ENCODE measurements around the gene ASB10. TPM values are rescaled to one million over a fixed set of nuclear protein-coding genes. Genes with fewer than 3 reads are reported as not detected.
A peak's percentile ranks its signal among the peaks of the same experiment; 100 is the strongest.

The ASB10 gene
- total RNA-seq, 2 experiments from 2014 or later = not detected

DNA sequence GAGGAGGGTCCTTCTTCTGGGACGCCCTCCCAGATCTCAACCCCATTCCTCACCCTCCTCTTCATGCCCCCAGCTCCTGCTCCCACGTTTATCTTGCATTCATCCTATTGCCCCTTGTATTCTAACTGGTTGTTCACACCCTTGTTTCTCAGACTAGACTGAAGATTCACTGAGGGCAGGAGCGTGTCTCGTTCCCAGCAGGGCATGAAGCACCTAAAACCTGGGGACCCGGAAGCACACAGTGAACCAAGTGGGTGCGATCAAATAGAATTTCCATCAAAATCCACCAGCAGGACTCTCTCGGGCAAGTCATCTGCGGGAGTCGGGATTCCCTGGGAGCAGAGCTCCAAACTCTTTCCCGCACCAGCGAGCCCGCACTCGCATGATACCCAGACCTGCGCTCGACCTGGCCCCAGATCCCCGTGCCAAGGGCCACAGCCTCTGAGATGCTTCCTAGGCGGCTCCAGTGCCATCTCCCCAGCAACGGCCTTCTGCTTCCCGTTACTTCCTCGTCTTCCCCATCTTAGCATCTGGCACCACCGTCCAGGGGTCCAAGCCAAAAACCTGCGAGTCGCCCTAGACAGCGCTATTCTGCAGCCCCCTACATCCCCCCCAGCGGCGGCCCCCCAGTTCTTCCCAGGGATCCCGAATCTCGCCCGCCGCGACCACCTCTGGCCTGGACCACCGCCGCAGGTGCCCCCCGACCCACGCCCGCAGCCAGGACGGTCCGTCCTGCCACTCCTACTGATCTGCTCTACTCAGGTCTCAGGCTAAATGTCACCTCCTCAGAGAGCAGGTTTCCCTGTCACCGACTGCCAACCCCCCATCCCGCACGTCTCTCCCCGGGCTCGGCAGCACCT, 13.4 kb downstream of the ASB10 start:
- Mint-ChIP-seq H3K36me3 (ENCODE audit: low read depth) (no peaks in the 10 kb centered on the region), H3K9me3 (ENCODE audit: low read depth) (no peaks in the 10 kb centered on the region), H3K4me3 (no peak overlapping the region), H3K27ac (no peak overlapping the region), H3K4me1 (peaks cover 4% of the 10 kb centered on the region), H3K27me3 (peaks cover 44% of the 10 kb centered on the region)
- POLR2A ChIA-PET = no interaction called here
- intact Hi-C loops (cut with DNase I, micrococcal nuclease) = loop anchor here (5.0 kb wide), 2 partner anchors 129 to 179 kb away; no protein-coding TSS in a partner anchor
- CTCF ChIA-PET = interaction anchor here (0.6 kb wide), 1 partner anchor 27 kb away, joined by 4 read pairs; no protein-coding TSS in a partner anchor
- DNase-seq (no peak), ATAC-seq (no peak)

DNA sequence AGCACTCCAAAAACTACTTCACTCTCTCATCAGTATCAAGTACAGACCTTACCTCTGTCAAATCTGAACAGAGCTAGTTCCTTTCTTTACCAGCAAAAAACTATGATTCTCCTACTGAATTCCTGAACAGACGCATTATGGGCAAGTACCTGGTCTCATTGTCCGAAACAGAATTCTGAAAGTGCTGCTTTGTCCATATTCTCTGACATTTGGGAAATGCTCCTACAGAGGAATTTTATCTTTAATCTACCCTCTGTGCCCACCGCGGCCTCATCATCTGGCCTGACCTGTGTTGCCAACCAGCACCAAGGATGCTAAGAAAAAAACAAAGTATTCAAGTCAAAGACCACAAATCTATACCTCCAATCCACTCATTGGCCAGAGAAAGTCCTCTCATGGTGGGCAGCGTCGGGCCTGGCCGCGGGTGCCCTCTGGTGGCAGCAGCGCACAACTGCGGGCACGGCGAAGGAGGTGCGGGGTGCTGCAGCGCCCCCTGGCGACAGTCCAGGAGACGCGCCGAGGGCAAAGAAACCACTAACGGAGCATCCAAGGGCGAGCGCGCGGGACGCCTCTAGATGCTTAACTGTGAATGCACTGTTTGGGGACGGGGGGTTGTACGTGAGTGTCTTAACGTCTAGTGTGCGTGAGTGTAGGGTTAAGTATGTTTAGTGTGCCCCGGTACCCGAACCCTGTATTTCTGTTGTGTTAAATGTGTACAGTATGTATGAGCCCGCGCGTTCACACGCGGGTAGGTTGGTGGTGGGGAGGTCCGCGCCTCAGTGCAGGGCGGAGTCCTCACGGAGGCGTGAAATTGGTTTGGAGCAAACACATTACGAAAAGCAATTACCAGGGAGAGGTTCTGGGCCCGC, 14.5 kb downstream of the ASB10 start:
- ATAC-seq (peak; percentile 74), DNase-seq (peak; percentile 90)
- Mint-ChIP-seq H3K4me3 (no peak overlapping the region), H3K27me3 (peaks cover 48% of the 10 kb centered on the region), H3K27ac (no peak overlapping the region), H3K9me3 (ENCODE audit: low read depth) (no peaks in the 10 kb centered on the region), H3K36me3 (ENCODE audit: low read depth) (no peaks in the 10 kb centered on the region), H3K4me1 (peaks cover 8% of the 10 kb centered on the region)
- ChIA-PET CTCF (interaction anchor here (0.6 to 1.0 kb wide), 8 partner anchors 8 to 240 kb away, joined by 3 to 9 read pairs (median 3); no protein-coding TSS in a partner anchor), POLR2A (no interaction called here)
- intact Hi-C loops (cut with DNase I, micrococcal nuclease) = loop anchor here (1.0 to 5.0 kb wide), 5 partner anchors 48 to 180 kb away; no protein-coding TSS in a partner anchor

DNA sequence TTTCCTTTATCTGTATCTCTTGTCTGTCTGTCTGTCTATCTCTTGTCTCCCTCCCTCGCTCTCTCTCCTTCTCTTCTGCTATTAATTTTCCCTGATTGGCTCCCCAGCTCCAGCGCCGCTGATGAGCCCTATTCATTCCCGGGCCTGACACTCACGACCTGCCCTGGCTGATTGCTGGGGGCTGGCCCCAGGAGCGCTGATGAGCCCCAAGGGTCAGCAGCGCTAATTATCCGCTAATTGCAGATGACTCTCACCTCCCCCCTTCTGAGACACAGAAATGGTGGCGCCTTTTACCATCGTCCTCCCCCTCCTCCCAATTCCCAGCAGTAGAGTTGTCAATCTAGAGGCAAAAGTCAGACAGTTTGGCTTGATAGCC, 18.3 kb downstream of the ASB10 start:
- Mint-ChIP-seq H3K27me3 (peaks cover 47% of the 10 kb centered on the region), H3K27ac (no peak overlapping the region), H3K4me1 (peaks cover 9% of the 10 kb centered on the region), H3K4me3 (no peak overlapping the region), H3K9me3 (ENCODE audit: low read depth) (no peaks in the 10 kb centered on the region), H3K36me3 (ENCODE audit: low read depth) (no peaks in the 10 kb centered on the region)
- ATAC-seq (no peak), DNase-seq (no peak)
- POLR2A ChIA-PET = no interaction called here
- CTCF ChIA-PET = interaction anchor here (0.7 to 2.0 kb wide), 9 partner anchors 10 to 175 kb away, joined by 3 to 8 read pairs (median 4); no protein-coding TSS in a partner anchor
- intact Hi-C loops (cut with DNase I, micrococcal nuclease) = loop anchor here in 1 of 2 experiments (1.0 kb wide), 1 partner anchor 44 kb away; no protein-coding TSS in a partner anchor

DNA sequence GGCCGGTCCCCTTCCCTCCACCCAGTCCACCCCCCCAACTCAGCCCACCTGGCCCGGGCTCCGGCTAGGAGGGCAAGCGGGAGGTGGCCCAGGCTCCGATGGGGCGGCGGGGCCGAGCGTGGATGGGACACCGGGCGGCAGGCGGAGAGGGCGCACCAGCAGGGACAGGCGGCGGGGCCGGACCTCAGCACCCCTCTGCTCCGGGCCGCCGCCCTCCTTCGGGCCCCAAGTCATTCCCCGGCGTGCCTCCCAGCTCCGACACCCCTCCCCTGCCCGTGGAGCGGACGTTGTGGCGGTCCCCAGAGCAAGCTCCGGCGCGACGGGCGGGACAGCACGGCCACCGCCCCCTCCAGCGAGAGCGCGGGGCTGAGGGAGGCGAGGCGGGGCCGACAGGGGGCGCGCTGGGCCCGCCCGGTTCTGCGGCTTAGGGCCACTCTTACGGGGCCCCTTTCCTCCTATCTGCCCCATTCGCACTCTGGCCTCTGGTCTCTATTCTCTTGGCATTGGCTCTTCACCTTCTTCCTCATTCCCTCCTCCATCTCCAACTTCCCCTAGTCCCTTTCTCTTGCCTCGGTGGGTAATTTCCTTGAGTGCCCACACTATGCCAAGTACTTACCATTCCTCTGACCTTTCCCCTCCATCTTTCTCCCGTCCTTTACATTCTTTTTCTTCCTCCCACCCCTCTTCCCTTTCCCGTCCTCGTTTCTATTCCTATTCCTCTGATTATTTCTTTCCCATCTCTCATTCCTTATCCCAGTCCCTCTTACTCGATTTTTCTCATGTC, 18.9 kb downstream of the ASB10 start:
- CTCF ChIA-PET = interaction anchor here (0.6 to 2.0 kb wide), 18 partner anchors 9 to 185 kb away, joined by 3 to 8 read pairs (median 4); no protein-coding TSS in a partner anchor
- intact Hi-C loops (cut with DNase I, micrococcal nuclease) = loop anchor here in 1 of 2 experiments (1.0 kb wide), 1 partner anchor 44 kb away; no protein-coding TSS in a partner anchor
- Mint-ChIP-seq H3K27ac (no peak overlapping the region), H3K27me3 (peaks cover 41% of the 10 kb centered on the region), H3K36me3 (ENCODE audit: low read depth) (no peaks in the 10 kb centered on the region), H3K4me3 (peak overlapping the region; percentile 39), H3K9me3 (ENCODE audit: low read depth) (no peaks in the 10 kb centered on the region), H3K4me1 (peaks cover 9% of the 10 kb centered on the region)
- POLR2A ChIA-PET = no interaction called here
- ATAC-seq = peak; percentile 82
- peak; percentile 81 for DNase-seq

DNA sequence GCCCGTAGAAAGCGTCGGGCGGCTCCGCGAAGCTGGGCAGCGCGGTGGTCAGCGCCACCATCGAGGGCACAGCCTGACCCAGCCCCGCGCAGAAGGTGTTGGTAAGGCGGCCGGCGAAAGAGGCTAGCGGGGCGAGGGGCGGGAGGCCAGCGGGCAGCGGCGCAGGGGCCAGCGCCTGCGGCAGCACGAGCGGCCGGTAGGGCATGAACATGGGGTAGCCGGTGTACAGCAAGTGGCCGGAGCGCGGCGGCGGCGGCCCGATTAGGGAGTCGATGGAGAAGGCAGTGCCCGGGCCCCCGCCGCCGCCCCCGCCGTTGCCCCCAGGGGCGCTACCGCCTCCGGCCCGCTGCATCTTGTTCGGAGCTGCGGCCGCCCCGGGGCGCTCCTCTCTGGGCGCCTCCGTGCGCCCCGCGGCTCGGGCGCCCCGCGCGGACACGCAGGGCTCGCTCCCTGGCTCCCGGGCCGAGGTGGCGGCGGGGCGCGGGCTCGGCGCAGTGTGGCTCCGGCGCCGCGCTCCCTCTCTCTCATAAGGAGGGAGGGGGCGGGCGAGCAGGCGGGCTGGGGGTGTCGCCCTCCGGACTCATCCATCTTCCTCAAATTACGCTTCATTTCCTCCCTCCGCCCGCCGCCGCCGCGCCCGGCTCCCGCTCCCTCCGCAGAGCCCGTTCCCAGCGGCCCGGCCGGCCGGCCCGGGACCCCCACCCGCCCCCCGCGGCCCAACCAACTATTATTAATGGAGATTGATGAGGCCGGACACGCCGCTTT, 19.7 kb downstream of the ASB10 start, which contains the start of gene GBX1:
TSS of gene GBX1 (minus strand) at position 498 of the 765 bp plus-strand sequence. CDS start at position 352, 146 bp downstream.
- H3K27ac Mint-ChIP-seq = no peak within 1 kb of the TSS
- CTCF ChIA-PET = interaction anchor here (0.6 to 2.0 kb wide), 24 partner anchors 8 to 1453 kb away, joined by 3 to 8 read pairs (median 4); a partner anchor contains a TSS
- H3K9me3 Mint-ChIP-seq (ENCODE audit: low read depth) = no peaks in the 10 kb centered on the region
- intact Hi-C loops (cut with DNase I, micrococcal nuclease) = no loop called here
- peaks cover 6% of the 10 kb centered on the region for H3K4me1 Mint-ChIP-seq
- peak within 1 kb of the TSS; percentile 39 for H3K4me3 Mint-ChIP-seq
- no peaks in the 10 kb centered on the region for H3K36me3 Mint-ChIP-seq (ENCODE audit: low read depth)
- POLR2A ChIA-PET = no interaction called here
- H3K27me3 Mint-ChIP-seq = peaks cover 35% of the 10 kb centered on the region
- peak; percentile 32 for DNase-seq
- ATAC-seq = peak; percentile 55

DNA sequence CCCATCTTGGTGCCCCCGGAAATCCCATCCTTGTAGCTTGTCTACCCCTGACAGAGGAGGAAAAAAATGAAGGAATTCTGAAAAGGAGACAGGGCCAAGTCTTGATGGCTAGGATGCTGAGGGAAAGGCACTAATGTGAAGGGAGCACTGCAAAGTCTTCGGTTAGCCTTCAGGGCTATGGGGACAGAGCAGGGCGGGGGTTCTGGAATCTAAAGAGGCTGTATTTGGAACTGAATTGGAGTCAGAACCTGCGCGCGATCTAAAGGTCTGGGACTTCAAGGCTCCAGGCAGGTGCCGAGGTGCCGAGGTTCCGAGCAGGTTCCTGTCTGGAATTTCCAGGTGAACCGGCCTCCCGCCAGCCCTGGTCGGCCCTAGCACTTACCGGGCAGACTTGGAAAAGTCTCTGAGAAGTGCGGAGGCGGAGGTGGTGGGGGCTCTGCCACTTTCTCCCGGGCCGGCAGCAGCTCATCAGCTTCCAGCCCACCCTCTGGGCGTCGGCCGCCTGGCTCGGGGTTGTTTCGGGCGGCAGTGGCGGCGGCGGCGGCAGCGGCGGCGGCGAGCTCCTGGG, 20.3 kb downstream of the ASB10 start:
- H3K36me3 Mint-ChIP-seq (ENCODE audit: low read depth) = no peaks in the 10 kb centered on the region
- DNase-seq (no peak), ATAC-seq (no peak)
- ChIA-PET CTCF (interaction anchor here (0.7 to 1.9 kb wide), 13 partner anchors 9 to 1452 kb away, joined by 3 to 8 read pairs (median 5); a partner anchor contains a TSS), POLR2A (no interaction called here)
- no peaks in the 10 kb centered on the region for H3K9me3 Mint-ChIP-seq (ENCODE audit: low read depth)
- H3K4me1 Mint-ChIP-seq = peaks cover 6% of the 10 kb centered on the region
- H3K4me3 Mint-ChIP-seq = peak overlapping the region; percentile 15
- H3K27me3 Mint-ChIP-seq = peaks cover 30% of the 10 kb centered on the region
- H3K27ac Mint-ChIP-seq = no peak overlapping the region
- intact Hi-C loops (cut with DNase I, micrococcal nuclease) = no loop called here

DNA sequence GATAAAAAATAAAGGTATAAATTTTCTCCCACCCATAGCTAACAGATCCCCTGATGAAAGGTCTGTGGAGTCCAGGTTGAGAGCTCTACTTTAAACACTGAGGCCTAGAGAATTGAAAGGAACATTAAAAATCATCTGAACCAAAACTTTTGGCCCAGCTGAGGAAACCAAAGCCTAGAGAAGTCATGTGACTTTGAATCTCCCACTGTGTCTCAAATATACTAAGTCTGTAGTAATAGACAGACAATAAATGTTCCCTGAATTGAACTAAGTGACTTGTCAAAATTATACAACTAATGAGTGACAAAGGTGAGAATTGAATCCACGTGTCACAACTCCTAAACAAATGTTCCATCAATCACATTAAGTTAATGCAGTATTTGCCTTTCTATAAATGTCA, 25.3 kb downstream of the ASB10 start:
- intact Hi-C loops (cut with DNase I, micrococcal nuclease) = no loop called here
- Mint-ChIP-seq H3K36me3 (ENCODE audit: low read depth) (no peaks in the 10 kb centered on the region), H3K27ac (no peak overlapping the region), H3K4me3 (no peak overlapping the region), H3K27me3 (peaks cover 10% of the 10 kb centered on the region), H3K9me3 (ENCODE audit: low read depth) (no peaks in the 10 kb centered on the region), H3K4me1 (peaks cover 2% of the 10 kb centered on the region)
- DNase-seq = no peak
- no peak for ATAC-seq
- ChIA-PET POLR2A (no interaction called here), CTCF (interaction anchor here (0.7 to 2.1 kb wide), 4 partner anchors 9 to 14 kb away, joined by 3 to 8 read pairs (median 4); no protein-coding TSS in a partner anchor)

DNA sequence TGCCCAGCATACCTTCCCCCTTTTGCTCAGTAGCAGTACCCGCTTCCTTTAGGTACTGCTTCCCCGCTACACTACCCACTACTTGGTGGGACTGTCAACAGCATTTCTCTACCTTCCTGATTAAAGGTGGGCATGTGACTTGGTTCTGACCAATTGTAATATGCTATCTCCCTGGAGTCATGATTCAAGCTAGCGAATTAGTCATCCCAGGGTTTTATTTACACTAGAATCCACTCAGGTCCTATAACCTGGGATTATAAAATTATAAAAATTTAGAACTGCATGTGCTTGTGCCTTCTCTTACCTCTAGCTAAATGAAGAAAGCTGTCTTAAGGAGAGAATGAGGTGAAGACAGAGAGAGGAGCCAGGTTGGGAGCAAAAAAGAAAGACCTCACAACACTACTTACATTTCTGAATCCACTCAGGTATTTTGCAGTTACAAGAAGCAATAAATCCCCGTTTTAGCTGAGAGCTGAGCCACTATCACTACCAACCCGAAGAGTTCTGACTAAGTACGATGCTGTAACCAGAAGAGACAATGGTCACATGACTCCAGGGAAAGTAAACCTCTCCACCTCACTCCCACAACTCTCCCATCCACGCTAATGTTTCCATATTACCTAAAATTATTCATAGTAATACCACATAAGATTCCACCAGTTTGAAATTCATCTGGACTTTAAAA, 29.3 kb downstream of the ASB10 start:
- intact Hi-C loops (cut with DNase I, micrococcal nuclease) = no loop called here
- Mint-ChIP-seq H3K9me3 (ENCODE audit: low read depth) (no peaks in the 10 kb centered on the region), H3K4me1 (no peaks in the 10 kb centered on the region), H3K36me3 (ENCODE audit: low read depth) (no peaks in the 10 kb centered on the region), H3K27ac (no peak overlapping the region), H3K27me3 (peaks cover 21% of the 10 kb centered on the region), H3K4me3 (no peak overlapping the region)
- no peak for DNase-seq
- CTCF ChIA-PET = interaction anchor here (0.9 to 3.1 kb wide), 5 partner anchors 9 to 279 kb away, joined by 3 to 17 read pairs (median 4); partner anchors contain the start of gene GBX1
- POLR2A ChIA-PET = no interaction called here
- no peak for ATAC-seq

DNA sequence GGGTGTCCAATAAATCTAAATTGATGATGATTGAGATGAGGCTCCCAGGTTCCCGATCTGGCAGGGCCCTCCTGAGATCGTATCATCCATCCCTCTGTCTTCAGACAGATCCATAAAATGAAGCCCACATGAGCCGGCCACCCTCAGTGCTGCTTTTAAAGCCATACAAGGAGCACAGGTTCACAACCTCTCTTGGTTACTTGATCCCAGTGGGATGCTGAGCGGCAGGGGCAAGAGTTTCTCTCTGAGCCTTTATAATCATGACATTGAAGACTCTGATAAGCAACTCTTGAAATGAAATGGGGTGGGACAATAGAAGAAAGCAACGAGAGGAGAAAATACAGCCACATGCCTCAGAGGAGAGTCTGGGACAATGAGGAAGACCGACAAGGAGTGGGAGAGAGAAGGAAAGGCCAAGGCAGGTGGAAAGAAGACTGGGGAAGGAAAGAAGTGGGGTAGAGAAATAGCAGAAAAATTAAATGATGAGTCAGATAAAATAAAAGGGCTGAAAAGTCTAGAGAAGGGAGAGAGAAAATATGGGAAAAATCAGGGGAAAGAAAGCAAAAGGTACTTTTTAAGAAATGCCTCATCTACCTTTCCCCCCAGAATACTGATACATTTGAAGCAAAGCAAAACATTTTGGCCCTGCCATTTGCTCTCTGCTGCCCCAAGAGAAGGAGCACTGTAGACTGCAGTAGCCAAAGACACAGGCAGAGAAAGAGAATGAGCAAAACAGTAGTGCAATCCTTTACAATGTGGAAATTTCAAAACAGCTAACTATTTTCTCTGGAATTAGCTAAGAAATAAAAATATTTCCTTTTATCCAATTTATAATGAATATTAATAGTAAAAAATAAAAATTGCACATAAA, 34.2 kb downstream of the ASB10 start:
- POLR2A ChIA-PET = no interaction called here
- CTCF ChIA-PET = interaction anchor here (0.8 to 1.1 kb wide), 5 partner anchors 14 to 291 kb away, joined by 3 to 4 read pairs (median 3); no protein-coding TSS in a partner anchor
- ATAC-seq = no peak
- Mint-ChIP-seq H3K4me1 (no peaks in the 10 kb centered on the region), H3K27me3 (peaks cover 26% of the 10 kb centered on the region), H3K36me3 (ENCODE audit: low read depth) (no peaks in the 10 kb centered on the region), H3K27ac (no peak overlapping the region), H3K9me3 (ENCODE audit: low read depth) (no peaks in the 10 kb centered on the region), H3K4me3 (no peak overlapping the region)
- no peak for DNase-seq
- intact Hi-C loops (cut with DNase I, micrococcal nuclease) = no loop called here

Measured in activated CD4-positive, alpha-beta T cell treated with anti-CD3 and anti-CD28 coated beads for 36 hours (primary cell).